ENCODE results near the gene TBC1D7. TPM values are rescaled to one million over a fixed set of nuclear protein-coding genes. Genes with fewer than 3 reads are reported as not detected.

The TBC1D7 gene
- total RNA-seq, 1 donor from 2014 or later, result 18.2 TPM

DNA sequence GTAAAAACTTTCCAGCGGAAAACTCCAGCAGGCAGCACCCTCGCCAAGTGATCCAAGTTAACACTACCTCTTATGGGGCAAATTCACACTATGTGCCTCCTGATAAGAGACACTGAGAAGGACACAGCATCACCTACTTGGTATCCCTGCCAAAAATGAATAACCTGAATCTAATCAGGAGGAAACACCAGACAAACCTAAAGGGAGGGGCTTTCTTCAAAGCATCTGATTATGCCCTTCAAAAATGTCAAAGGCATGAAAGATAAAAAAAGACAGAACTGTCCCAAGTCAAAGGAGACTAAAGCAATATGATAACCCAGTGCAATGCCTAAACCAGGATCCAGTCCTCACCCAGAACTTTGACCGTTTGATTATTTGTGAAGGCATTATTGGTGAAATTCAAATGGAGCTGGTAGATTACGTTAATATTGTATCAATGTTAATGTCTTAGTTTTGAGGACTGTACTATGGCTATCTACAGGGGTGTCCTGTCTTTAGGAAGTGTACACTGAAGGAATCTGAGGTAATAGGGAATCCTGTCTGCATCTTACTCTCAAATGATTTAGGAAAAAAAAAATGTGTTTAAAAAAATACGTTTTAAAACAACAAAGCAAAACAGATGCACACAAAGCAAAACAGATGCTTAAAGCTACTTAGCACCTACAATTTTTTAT is 8.3 kb downstream of the TBC1D7 start:
- DNase-seq (ENCODE audit: low read depth), result no peak

DNA sequence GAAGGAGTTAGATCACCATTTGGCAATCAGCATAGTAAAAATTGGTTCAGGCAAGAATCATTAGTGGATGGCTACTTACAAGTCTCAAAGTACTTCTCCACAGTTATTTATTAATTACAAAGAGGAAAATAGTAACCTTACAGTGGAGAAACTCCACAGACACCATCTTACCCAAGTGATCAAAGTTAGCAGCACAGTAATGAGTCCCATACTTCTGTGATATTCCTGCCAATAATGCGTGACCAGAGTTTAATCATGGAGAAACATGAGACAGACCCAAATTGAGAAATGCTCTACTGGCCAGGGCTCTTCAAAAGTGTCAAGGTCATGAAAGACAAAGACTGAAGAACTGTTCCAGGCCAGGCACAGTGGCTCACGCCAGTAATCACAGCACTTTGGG is 9.5 kb downstream of the TBC1D7 start:
- DNase-seq (ENCODE audit: low read depth), result peak; percentile 84

DNA sequence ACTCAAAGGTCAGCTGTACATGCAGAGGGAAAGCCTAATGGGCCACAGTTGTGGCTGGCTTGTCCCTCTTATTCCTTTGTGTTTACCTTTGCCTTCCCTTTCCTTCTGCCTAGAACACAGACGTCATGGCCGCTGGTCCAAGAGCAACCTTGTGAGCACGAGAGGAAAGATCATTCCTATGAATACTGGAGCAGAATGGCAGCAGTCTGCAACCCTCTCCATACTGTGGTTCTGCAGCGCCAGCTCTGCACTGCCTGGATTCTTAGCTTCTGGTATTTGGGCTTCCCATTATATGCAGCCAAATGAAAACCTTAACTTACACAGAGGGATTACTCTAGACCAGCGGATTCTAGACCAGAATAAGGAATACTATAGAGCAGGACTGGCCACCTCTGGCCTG is 12.4 kb downstream of the TBC1D7 start:
- DNase-seq (ENCODE audit: low read depth), result no peak

DNA sequence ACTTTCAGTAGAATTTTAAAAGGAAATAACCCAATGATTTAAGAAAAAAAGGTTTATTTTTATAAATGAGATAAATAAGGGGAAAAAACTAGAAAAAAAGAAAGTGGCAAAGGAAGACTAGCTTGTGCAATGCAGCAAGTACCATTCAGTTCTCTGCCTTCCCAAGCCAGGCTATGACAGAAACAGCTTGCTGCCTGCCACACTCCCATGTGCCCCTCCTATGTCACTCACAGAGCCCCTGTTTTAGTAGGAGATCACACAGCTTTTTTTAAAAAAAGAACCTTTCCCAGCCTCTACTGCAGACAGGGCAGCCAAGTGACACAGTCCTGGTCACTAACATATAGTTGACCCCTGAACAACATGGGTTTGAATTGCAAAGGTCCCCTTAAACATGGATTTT is 13.5 kb downstream of the TBC1D7 start:
- DNase-seq (ENCODE audit: low read depth), result no peak

DNA sequence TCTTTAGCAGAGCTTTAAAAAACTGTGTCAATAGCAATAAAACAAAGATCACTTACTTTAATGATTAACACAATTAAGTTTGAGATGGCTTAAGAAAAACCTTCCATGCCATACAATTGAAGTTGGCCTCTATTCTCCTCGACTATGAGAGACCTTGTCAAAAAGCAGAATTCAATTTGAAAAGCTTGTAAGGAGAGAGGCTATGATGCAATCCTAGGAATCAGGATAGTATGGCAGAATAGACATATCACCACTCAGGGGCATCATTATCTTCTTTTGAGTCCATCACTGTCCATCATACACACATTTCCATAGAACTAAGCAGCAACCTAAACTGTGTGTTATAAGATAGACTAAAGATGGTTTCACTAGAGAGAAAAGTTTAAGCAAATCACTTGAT is 17.2 kb downstream of the TBC1D7 start:
- peak; percentile 54 for DNase-seq (ENCODE audit: low read depth)

DNA sequence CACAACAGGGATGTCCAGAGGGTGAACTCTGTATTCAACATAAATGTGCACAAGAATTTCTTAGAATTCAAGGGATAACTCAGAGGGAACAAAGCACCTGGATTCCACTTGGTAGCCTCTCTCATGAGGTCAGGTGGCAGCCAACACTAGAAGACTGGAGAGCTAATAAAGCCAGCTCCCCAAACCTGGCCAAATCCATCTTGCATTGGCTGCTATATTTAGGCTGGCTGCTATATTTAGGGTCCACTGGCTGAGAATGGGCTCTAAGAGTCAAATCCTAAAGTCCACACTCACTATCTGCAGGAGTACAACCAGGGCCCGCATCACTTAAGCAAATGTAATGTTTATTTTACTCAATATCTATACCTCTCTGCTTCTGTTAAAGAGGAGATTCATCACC is 20.0 kb downstream of the TBC1D7 start:
- DNase-seq (ENCODE audit: low read depth), result no peak

DNA sequence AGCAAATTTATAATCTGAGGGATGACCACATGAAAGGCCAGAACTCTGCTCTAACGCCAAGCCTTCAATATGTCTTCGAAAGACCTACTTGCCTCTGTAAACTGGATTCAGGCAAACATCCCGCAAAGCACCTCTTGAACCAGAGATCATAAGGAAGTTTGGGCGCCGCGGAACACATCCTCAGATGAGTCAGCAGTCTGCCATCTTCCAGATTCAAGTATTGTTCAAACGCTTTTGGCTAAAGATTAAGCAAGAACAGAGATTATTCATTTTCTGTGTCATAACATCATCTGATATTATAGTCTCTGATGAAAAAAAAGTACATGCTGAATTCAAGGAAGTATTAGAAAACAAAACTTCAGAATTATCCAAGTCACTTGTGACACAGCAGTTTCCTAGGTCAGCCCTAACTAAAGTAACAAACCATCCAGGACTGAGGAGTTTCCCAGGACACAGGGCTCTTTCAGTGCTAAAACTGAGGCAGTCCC is 20.8 kb downstream of the TBC1D7 start:
- peak; percentile 77 for DNase-seq (ENCODE audit: low read depth)

DNA sequence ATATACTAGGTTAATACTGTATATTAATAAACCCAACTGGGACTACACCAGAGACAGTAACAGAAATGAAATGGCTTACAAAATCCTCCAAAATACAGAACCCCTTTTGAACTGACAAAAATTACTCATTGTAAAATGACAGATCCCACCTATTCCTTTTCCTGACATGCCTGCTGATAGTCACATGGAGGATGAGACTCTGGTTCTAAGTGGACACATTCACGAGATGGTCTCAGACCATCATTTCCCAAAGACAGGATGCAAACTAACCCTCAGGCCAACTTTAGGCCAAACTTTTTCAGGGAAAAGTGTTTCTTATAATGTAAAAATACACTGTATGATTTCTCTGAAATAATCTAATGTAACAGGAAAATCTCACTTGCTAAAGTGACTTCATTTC is 22.5 kb downstream of the TBC1D7 start:
- no peak for DNase-seq (ENCODE audit: low read depth)

DNA sequence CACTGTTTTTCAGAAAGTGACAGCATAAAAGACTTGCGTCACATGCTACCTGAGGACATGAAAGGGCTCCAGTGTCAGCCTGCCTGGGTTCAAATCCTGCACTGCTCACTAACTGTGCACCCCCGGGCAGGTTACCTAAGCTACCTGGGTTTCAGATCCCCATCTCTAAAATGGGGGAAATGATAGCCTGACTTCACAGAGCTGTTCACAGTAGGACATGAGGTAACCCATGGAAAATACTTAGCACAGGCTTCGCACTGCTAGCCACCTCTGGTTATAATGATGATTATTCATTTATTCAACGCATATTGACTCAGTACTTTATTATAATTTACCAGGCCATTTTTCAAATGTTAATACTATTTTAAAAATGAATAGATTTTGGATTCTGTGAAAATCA is 23.0 kb downstream of the TBC1D7 start:
- DNase-seq (ENCODE audit: low read depth), result no peak

DNA sequence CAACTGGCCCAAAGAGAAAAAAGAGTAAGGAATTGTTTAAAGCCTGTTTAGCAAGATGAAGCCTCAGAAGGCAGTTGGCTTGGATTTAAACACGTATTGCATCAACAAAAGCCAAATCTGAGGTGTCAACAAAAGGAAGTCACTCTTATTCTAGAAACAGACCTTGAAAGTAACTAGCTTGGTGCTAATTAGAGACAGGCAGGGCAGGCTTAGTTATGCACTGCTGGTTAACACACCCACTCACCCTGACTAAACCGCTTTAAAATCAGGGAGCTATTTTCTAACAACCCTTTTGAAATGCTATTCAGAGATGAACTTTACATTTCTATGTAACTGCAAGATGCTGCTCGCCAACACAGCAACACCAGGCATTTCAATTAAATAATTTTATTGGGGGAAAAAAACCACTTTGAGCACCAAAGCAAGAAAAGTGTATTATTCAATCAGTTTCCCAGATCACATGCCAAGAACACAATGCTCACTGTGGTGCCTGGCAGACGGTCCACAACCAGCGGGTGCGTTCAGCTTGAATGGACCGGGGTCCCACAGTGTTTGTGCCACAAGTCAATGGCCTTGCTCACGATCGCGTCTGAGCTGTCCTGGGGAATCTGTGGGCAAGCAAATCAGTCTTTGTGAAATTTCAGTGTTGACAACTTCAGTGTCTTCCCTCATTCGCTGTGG is 23.6 kb downstream of the TBC1D7 start:
- DNase-seq (ENCODE audit: low read depth), result peak; percentile 75

DNA sequence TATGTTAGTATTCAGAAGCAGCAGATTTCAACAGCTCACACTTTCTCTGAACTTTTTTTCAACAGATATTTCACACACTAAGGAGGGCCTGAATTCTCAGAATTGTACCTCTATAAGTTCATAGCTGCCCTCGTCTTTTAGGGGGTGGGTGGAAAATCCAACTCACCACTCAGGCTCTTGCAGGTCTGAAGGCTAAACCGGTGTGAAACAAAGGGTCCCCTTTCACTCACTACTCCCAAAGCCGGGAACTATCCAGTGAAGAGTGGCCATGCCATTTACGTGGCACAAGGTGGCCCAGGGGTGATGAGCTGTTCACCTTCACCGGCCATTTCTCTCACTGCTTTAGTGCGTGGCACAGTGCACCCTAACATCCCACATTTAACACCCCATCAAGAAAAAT is 24.2 kb downstream of the TBC1D7 start:
- DNase-seq (ENCODE audit: low read depth), result no peak

DNA sequence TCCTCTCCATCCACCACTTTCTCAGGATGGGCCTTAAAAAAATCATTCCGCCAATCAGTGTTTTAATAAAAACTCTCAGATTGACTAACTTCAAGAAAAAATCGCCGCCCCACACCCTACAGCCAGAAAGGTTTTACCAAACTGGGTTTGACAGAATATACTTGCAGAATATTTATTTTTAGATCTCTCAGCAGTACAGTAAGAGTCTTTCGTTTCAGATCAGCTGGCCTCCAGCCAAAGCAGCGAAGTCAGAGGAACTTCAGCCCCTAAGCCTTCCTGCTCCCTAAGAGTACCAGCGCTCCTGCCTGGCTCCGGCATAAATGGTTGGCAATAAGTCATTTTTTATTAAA is 24.7 kb downstream of the TBC1D7 start:
- DNase-seq (ENCODE audit: low read depth), result peak; percentile 38

DNA sequence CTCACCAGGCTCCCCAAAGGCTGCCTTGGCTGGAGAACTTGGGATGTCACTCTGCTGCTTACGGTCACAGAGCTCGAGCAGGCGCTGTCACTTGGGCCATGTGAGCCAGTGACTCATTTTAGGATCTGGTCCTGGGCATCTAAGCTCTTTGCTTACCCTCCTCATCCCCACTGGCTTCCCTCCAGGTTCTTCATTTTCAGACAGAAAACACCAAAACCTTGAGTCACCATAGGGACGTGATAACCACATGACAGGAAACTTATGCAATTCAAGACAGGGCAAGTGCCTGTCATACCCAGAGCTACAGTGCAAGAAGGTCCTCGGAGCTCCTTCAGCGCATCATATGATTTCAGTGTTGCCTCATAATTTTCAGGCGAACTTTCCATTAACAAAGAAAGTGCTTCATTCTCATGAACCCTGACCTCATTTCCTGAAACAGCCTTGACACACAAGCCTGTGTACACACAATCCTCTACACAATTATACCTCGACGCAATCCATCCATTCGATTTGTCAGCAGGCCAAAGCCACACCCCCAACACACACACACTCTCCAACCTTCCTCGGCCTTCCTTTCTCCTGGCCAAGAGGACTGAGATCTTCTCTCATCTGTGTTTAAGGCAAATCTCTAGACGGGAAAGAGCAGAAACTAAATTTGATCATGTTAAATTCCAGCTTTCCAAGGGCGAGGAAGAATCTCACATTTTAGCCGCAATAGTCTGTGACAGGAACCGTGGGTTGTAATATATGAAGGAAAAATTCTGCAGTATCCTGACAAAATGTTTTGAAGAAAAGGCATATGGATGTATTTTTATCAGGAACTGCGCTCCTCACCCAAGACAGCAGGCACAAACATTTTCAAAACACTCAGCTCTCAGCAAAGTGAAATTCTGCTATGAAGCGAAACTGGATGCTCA is 25.3 kb downstream of the TBC1D7 start:
- peak; percentile 97 for DNase-seq (ENCODE audit: low read depth)

DNA sequence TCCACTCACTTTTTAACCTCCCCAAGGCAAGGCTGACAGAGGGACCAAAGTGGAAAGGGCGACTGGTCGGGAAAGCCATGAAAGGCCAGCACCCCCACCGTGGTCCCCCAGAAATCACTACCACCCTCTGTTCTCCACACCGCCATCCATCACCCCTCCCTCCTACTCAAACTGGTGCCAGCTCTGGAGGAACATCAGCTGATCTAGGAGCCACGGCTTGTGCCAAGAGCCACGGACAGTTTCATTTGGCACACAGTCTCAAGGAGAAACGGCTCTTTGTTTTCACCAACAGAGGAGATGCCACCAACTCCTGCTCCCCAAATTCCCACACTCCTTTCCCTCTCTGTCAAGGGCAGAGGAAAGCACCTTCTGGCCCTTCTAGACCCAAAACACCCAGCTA is 26.0 kb downstream of the TBC1D7 start:
- no peak for DNase-seq (ENCODE audit: low read depth)

DNA sequence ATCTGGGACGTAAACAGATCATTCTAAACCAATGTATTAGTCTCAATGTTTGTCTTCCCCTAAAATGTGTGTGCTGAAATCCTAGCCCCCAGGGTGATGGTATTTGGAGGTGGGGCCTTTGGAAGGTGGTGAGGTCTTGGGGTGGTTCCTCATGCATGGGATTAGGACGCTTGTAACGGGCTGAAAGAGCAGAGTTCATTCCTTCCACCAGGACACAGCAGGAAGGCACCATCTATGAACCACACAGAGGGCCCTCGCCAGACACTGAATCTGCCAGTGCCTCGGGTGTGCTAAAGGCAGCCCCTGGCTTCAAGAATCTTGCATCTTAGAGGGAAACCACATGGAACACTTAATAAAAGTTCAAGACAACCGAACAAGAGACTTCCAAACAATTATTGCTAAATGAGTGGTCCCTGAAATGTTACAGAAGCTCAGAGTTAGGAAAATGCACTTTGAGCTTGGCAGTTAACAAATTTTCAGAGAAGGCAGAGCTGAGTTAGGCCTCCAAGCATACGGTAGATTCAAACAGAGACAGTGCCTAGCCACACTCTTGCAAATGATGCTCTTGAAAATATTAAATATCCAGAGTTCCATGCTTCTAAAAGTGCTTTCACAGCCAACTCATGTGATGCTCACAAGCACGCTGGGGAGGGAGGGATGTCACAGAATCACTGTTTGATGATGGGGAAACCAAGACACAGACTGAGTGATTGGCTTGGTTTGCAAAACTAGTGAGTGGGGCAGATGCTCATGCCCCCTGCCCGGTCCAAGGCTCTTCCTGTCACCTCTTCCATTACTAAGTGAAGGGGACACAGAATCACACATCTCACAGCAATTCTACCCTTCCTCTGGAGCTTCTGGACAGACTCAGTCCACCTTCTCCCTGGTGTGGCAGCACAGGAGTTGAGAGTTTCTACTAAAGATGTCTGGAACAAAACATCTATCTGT is 27.4 kb downstream of the TBC1D7 start:
- DNase-seq (ENCODE audit: low read depth), result no peak

DNA sequence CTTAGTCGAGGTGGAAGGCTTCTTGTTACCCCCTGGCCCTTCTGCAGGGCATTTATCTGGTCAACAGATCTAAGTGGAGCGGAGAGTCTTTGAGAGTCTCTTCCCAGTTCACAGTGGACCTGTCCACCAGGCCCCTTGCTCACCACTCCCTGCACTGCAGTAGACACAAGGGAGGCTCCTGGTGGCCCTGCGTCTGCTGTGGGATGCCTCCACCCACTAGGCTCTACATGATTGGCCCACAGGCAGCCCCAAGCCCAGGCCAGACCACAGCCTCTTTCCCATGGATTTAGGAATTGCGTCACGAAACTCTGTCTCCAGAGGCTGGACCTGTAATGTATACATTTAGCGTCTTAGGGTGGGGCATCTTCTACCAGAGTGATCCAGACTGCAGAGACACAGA is 28.4 kb downstream of the TBC1D7 start:
- DNase-seq (ENCODE audit: low read depth), result no peak

DNA sequence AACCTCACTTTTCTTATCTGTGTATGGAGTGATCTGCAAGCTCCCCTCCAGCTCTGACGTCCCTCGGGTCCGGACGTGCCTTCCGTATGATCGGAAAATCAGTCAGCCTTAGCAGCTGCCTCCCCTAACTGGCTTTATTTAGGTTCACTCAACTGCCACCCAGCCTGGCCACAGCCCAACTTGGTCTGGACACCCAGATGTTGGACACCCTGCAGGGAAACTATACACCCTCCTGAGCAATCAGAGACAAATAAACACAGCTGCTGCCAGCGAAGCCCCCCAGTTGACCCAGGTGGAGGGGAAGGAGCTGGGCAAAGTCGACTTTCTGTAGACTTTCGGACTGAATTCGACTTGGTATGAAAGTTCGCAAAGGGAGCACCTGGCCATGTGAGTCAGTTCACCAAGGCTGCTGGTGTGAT is 28.9 kb downstream of the TBC1D7 start:
- no peak for DNase-seq (ENCODE audit: low read depth)

DNA sequence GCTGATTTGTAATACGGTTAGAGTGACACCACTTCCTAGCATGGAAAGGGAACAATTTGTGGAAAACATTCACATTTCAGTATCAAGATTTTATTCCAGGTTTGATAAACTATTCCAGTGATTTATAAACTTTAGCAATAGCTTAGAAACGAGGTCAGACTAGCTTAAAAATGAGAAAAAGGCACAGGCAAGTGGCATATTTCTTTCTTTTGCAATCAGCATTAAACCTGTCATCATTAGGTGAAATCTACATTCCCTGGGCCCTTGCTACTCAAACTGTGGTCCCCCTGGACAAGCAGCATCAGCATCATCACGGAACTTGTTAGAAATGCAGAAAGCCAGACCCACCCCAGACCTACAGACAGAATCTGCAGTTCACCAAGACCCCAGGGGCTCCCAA is 29.9 kb downstream of the TBC1D7 start:
- no peak for DNase-seq (ENCODE audit: low read depth)

DNA sequence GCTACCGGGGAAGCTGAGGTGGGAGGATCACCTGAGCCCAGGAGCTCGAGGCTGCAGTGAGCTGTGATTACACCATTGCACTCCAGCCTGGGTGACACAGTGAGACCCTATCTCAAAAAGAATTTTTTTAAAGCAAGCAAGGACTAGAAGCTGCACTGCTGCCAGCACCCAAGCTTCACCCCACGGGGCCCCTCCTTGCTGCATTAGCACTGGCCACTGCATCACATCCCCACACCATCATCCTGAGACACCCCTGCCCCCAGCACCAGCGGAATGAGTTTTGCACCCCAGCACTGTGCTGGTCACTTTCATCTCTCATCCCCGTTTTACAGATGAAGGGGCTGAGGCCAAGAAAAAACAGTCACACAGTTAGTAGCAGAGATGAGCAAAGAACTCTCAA is 30.9 kb downstream of the TBC1D7 start:
- no peak for DNase-seq (ENCODE audit: low read depth)

DNA sequence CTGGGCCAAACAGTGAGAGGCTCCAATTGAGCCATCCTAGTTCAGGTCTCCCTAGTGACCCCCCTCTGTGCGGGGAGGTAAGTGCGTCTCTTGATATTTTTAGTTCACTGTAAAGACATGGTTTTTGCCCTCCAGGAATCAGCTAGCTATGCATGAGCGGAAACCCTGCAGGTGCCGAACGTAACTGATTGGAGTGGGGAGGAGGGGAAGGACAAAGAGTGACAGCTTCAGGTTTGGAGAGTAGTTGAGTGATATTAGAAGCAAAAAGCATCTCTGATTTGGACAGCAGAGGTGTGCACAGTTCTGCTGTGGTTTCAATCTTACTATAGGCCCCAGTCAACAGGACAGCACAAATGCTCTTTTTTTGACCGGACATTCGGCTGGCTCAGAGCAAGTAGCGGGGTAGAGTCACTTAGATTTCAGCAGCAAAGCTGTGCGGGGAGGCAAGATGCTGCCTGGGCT is 31.8 kb downstream of the TBC1D7 start:
- DNase-seq (ENCODE audit: low read depth), result no peak

DNA sequence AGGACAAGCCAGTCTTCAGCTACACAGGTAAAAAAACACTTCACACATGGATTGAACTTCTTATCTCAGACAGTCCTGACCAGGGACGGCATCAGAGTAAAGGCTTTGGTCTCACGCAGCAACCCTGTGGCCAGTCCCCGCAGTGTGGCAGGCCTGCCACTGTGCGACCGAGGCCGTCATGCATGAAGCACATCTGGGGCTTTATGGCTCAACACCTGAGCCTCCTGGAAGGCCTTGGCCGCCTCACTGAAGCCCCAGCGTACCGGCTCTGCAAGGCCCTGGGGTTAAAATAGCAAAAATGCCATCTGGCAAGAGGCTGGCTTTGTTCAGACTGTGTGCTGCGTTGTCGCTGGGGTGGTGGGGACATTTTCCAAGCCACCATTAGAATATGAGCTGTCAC is 32.8 kb downstream of the TBC1D7 start:
- DNase-seq (ENCODE audit: low read depth), result no peak

All from renal cortical epithelial cell (primary cell).